GM12878 (cell line): ENCODE measurements around the gene AHNAK2. TPM values are rescaled to one million over a fixed set of nuclear protein-coding genes. Genes with fewer than 3 reads are reported as not detected.

Experiments used
- BHLHE40 ChIP-seq, 2 experiments: fragments of 450-650 bp in 1 of 2; IDR thresholded peaks; 2 replicates each; pipeline ENCODE4 v1.6.1; 2011 to 2017; ENCODE audit warnings: low read depth in 2 of 2, borderline replicate concordance in 1 of 2, improper control_type of control experiment in 1 of 2, low read length in 1 of 2, mild to moderate bottlenecking in 1 of 2
- BRCA1 ChIP-seq: IDR thresholded peaks from 2 replicates; pipeline ENCODE4 v1.6.1; 2011; ENCODE audit warnings: low read depth, low read length, improper control_type of control experiment
- DPF2 ChIP-seq: fragments of 450-650 bp; IDR thresholded peaks from 2 replicates; pipeline ENCODE4 v1.6.1; 2017; ENCODE audit warnings: mild to moderate bottlenecking
- EGR1 ChIP-seq, 2 experiments: IDR thresholded peaks; 1 replicate in 1 of 2; 2 replicates in 1 of 2; pipeline ENCODE4 v1.6.1; 2011 to 2012; ENCODE audit warnings: low read depth in 2 of 2, low read length in 2 of 2, borderline replicate concordance in 1 of 2, mild to moderate bottlenecking in 1 of 2, moderate library complexity in 1 of 2
- ETV6 ChIP-seq, 2 experiments: fragments of 450-650 bp in 1 of 2; IDR thresholded peaks in 1 of 2; conservative IDR thresholded peaks in 1 of 2; 2 replicates each; pipeline ENCODE4 v1.6.1; 2014; ENCODE audit warnings: antibody characterized with exemption in 1 of 2, borderline replicate concordance in 1 of 2, low read depth in 1 of 2, mild to moderate bottlenecking in 1 of 2, moderate library complexity in 1 of 2
- GATAD2B ChIP-seq: fragments of 450-650 bp; conservative IDR thresholded peaks from 2 replicates; pipeline ENCODE4 v1.6.1; 2017; ENCODE audit warnings: low read depth, mild to moderate bottlenecking, moderate library complexity
- IKZF2 ChIP-seq, 2 experiments: fragments of 450-650 bp; IDR thresholded peaks; 2 replicates each; pipeline ENCODE4 v1.6.1; 2017; ENCODE audit warnings: mild to moderate bottlenecking in 2 of 2, moderate library complexity in 2 of 2
- JUND ChIP-seq: IDR thresholded peaks from 2 replicates; pipeline ENCODE4 v1.6.1; 2012; ENCODE audit warnings: low read depth, mild to moderate bottlenecking, low read length, improper control_type of control experiment, moderate library complexity
- KLF5 ChIP-seq: fragments of 450-650 bp; IDR thresholded peaks from 2 replicates; pipeline ENCODE4 v1.6.1; 2014; ENCODE audit warnings: mild to moderate bottlenecking; ENCODE audit not compliant: partially characterized antibody
- MTA2 ChIP-seq: fragments of 450-650 bp; IDR thresholded peaks from 2 replicates; pipeline ENCODE4 v1.6.1; 2016; ENCODE audit warnings: low read depth, mild to moderate bottlenecking, moderate library complexity
- NFXL1 ChIP-seq: fragments of 450-650 bp; IDR thresholded peaks from 2 replicates; pipeline ENCODE4 v1.6.1; 2017; ENCODE audit warnings: antibody characterized with exemption, mild to moderate bottlenecking, borderline replicate concordance
- PAX5 ChIP-seq: IDR thresholded peaks from 2 replicates; pipeline ENCODE4 v1.6.1; 2011; ENCODE audit warnings: low read depth, low read length, borderline replicate concordance
- RAD51 ChIP-seq: fragments of 450-650 bp; IDR thresholded peaks from 2 replicates; pipeline ENCODE4 v1.6.1; 2016; ENCODE audit warnings: moderate library complexity, mild to moderate bottlenecking, inconsistent platforms
- SIX5 ChIP-seq: IDR thresholded peaks from 2 replicates; pipeline ENCODE4 v1.6.1; 2011; ENCODE audit warnings: mild to moderate bottlenecking, low read depth, low read length, moderate library complexity; ENCODE audit not compliant: severe bottlenecking
- SMC3 ChIP-seq: IDR thresholded peaks from 2 replicates; pipeline ENCODE4 v1.6.1; 2011; ENCODE audit warnings: low read length, improper control_type of control experiment, borderline replicate concordance
- WRNIP1 ChIP-seq: IDR thresholded peaks from 2 replicates; pipeline ENCODE4 v1.6.1; 2011; ENCODE audit warnings: low read depth, low read length, improper control_type of control experiment, borderline replicate concordance
- ZNF384 ChIP-seq: IDR thresholded peaks from 2 replicates; pipeline ENCODE4 v1.6.1; 2012; ENCODE audit warnings: low read depth, mild to moderate bottlenecking, low read length, improper control_type of control experiment, borderline replicate concordance
- ZNF622 ChIP-seq: fragments of 450-650 bp; IDR thresholded peaks from 2 replicates; pipeline ENCODE4 v1.6.1; 2017; ENCODE audit warnings: mild to moderate bottlenecking, inconsistent platforms
- ZSCAN29 ChIP-seq: fragments of 450-650 bp; IDR thresholded peaks from 2 replicates; pipeline ENCODE4 v1.6.1; 2017; ENCODE audit warnings: mild to moderate bottlenecking, moderate library complexity
- polyA plus RNA-seq, 11 experiments: library from polyadenylated mRNA; depleted of rRNA in 4 of 11; unstranded in 6 of 11; stranded (reverse) in 5 of 11; fragments of >200 nt; fragmentation: Nextera tagmentation in 4 of 11; fragmentation: Illumina TruSeq in 1 of 11; extraction: Ambion mirVana in 4 of 11; extraction: Trizol in 1 of 11; gene quantifications; 1 replicate in 1 of 11; 2 replicates in 10 of 11; pipeline versions ENCODE4 v1.2.1 to v1.2.3, GENCODE V29; 2011 to 2016; ENCODE audit warnings: inconsistent platforms in 2 of 11, missing spikeins in 2 of 11, low read depth in 1 of 11
- total RNA-seq, 4 experiments: library from RNA; depleted of rRNA in 3 of 4; stranded (reverse); fragments of >200 nt in 3 of 4; fragmentation: Illumina TruSeq in 1 of 4; extraction: Trizol in 1 of 4; gene quantifications; 2 replicates each; pipeline versions ENCODE4 v1.2.1 to v1.2.3, GENCODE V29; 2013 to 2021
- TF ChIP-seq, protein P1 (sequence below): fragments of 450-650 bp; IDR thresholded peaks from 2 replicates; pipeline ENCODE4 v1.6.1; 2017; ENCODE audit warnings: mild to moderate bottlenecking
- TF ChIP-seq, protein P2 (sequence below): IDR thresholded peaks from 2 replicates; pipeline ENCODE4 v1.6.1; 2011; ENCODE audit warnings: low read depth, low read length, improper control_type of control experiment, borderline replicate concordance

Gene AHNAK2
- total and polyA plus RNA-seq, 10 of the 15 experiments (the other 5 are each of a cell fraction or from before 2014, with no cell fraction given): 0.03 to 0.10 TPM; not detected in 8

DNA sequence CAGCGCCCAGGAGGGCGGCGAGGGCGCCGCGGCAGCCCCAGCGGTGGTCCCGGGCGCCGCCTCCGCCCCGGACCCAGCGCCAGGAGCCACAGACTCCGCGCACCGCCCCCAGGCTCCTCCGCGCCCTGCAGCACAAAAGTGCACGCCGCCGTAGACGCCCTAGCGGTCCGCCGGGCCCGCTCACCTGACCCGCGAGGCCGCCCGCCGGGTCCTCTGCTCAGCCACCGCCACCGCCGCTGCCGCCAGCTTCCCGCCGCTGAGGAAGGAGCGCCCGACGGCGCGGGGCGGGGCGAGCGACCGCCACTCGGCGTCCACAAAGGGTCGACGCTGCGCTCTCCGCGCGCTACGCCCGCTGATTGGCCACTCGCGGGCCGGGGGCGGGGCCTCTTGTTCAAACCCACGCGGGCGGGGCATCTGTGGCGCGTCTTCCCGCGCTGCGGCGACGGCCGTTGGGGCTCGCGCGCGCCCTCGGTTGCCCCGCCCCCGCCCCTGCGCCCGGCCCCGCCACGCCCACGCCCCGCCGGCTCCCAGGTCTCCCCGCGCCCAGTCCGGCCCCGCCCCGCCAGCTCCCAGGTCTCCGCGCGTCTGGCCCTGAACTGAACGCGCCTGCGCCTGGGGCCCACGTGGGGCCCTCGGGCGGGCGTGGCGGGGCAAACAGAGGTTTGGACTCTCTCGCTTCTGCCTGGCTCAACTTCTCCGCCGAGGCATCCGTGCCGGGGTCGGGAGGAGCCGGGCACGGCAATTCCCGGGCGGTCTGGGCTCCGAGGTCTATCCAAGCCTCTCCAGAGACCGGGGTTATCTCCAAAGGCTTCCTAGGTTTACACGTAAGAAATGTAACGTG, 42.9 kb upstream of the AHNAK2 start, which contains the start of gene CDCA4 (continued):
- TF ChIP-seq RAD51 (peak; percentile 54), ZNF384 (no peak), DPF2 (peak; percentile 77), MTA2 (no peak), SIX5 (no peak), SMC3 (no peak), ZSCAN29 (no peak), WRNIP1 (no peak), JUND (no peak), IKZF2 (IDR thresholded peaks at IDR 0.05) (no peak), NFXL1 (0 out of 2 replicates have a peak, but pooled peaks have one; percentile 67), BHLHE40 (IDR thresholded peaks at IDR 0.05; ENCODE audit: borderline replicate concordance in 1 of 2, low read depth in 2 of 2, low read length in 1 of 2) (peak in 1 of 2 experiments; percentile 75; a peak in 2 of 4 replicates), ETV6 (conservative IDR thresholded peaks at IDR 0.05 in 1 of 2, IDR thresholded peaks at IDR 0.05 in 1 of 2; ENCODE audit: borderline replicate concordance in 1 of 2, low read depth in 1 of 2) (no peak), BRCA1 (no peak), GATAD2B (peak; percentile 82), PAX5 (no peak), KLF5 (peak; percentile 24), EGR1 (IDR thresholded peaks at IDR 0.05; ENCODE audit: borderline replicate concordance in 1 of 2, low read depth in 2 of 2, low read length in 2 of 2) (peak; percentile 40 to 93), ZNF622 (no peak)
- TF ChIP-seq, protein P1, sequence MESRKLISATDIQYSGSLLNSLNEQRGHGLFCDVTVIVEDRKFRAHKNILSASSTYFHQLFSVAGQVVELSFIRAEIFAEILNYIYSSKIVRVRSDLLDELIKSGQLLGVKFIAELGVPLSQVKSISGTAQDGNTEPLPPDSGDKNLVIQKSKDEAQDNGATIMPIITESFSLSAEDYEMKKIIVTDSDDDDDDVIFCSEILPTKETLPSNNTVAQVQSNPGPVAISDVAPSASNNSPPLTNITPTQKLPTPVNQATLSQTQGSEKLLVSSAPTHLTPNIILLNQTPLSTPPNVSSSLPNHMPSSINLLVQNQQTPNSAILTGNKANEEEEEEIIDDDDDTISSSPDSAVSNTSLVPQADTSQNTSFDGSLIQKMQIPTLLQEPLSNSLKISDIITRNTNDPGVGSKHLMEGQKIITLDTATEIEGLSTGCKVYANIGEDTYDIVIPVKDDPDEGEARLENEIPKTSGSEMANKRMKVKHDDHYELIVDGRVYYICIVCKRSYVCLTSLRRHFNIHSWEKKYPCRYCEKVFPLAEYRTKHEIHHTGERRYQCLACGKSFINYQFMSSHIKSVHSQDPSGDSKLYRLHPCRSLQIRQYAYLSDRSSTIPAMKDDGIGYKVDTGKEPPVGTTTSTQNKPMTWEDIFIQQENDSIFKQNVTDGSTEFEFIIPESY: no peak
- TF ChIP-seq, protein P2, sequence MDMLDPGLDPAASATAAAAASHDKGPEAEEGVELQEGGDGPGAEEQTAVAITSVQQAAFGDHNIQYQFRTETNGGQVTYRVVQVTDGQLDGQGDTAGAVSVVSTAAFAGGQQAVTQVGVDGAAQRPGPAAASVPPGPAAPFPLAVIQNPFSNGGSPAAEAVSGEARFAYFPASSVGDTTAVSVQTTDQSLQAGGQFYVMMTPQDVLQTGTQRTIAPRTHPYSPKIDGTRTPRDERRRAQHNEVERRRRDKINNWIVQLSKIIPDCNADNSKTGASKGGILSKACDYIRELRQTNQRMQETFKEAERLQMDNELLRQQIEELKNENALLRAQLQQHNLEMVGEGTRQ: peak; percentile 87
